HG02885 (cell line): ENCODE results near the gene PLCXD1.
A peak's percentile ranks its signal among the peaks of the same experiment; 100 is the strongest.
"Not testable (repeated sequence)": the region's sequence is repeated elsewhere in the genome, so short reads cannot be mapped to it uniquely, and the experiment has no call there.

Experiments used
- ATAC-seq: cut with Tn5 transposase; IDR thresholded peaks from one replicate; pipeline ENCODE4 v1.9.1; 2021; ENCODE audit warnings: mild to moderate bottlenecking; ENCODE audit not compliant: unreplicated experiment, poor library complexity

Gene PLCXD1

DNA sequence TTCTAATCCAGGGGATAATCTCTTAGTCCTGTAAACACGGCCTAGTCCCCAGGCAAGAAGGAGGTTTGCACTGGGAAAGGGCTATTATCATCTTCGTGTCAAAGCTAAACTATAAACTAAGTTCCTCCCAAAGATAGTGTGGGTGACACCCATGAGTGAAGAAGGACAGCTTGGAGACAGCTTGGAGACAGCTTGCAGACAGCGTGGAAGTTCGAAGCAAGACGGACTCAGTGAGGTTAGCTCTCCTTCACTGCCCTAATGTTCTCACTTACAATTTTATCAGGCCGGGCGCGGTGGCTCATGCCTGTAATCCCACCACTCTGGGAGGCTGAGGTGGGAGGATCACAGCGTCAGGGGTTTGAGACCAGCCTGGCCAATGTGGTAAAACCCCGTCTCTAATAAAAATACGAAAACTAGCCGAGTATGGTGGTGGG, 19.2 kb upstream of the PLCXD1 start:
- ATAC-seq = no peak

DNA sequence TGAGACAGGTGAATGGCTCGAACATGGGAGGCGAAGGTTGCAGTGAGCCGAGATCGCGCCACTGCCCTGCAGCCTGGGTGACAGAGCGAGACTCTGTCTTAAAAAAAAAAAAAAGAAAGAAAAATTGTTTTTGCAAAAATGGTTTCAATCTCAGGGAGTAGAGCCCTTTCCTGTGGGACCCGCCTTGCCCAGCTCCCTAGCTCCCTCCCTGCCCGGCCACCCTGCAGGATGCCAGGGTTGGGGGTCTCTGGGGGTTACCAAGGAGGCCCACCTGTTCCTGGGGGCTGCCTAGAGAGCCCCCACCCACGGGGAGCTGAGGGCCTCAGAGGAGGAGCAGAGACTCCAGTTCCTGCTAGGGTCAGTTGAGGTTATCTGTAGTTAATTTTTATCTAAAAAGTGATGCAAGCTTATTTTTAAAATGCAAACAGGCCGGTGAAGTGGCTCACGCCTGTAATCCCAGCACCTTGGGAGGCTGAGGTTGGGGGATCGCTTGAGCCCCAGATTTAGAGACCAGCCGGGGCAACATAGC, 18.7 kb upstream of the PLCXD1 start:
- no peak for ATAC-seq

DNA sequence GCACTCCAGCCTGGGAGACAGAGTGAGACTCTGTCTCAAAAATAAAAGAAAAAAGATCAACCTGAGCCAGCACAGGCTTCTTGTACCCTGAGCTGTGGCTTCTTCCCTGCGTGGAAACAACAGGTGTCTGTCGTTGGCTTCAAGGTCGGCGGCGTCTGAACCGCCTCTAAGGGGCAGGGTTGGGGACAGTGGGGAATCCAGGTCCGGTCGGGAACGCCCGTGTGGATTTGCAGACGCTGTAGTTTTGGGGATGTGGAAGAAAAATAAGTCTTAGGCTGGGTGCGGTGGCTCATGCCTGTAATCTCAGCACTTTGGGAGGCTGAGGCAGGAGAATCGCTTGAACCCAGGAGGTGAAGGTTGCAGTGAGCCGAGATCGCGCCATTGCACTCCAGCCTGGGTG, 17.2 kb upstream of the PLCXD1 start:
- ATAC-seq = not testable (repeated sequence)

DNA sequence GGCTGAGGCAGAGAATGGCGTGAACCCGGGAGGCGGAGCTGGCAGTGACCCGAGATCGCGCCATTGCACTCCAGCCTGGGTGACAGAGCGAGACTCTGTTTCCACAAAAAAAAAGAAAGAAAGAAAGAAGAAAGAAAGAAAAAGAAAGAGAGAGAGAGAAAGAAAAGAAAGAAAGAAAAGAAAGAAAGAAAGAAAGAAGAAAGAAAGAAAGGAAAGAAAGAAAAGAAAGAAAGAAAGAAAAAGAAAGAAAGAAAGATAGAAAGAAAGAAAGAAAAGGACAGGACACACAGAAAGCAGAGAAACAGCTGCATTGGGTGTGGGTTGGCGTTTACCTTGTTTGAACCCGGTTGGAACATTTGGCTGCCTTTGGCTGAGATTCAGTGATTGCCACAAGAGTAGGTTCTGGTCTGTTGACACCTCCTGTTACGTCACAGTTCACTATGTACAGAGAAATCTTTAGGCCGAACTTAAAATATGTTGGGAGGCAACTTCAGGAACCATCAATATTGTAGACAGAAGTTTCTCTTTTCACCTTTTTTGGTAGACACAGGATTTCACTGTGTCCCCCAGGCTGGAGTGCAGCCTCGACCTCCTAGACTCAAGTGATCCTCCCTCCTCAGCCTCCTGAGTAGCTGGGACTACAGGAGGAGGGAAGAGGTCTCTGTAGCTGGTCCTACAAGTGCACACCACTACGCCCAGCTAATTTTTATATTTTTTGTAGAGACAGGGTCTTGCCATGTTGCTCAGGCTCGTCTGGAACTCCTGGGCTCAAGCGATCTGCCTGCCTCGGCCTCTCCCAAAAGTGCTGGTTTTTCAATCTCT, 16.3 kb upstream of the PLCXD1 start:
- ATAC-seq = no peak

DNA sequence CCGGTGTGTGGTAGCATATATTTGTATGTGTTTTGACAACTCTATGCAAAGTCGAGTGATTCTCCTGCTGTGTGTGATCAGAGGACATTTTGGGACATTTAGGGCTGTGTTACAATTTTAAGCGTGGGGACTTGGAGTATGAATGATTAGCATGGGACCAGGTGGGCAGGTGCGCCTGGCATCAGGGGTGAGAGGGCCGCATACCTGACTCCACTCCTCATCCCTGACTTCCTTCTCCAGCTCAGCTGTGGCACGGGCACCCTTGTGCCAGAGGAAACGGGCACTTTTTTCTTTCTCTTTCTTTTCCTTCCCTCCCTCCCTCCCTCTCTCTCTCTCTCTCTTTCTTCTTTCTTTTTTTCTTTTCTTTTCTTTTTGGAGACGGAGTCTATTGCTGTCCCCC, 15.7 kb upstream of the PLCXD1 start:
- no peak for ATAC-seq

DNA sequence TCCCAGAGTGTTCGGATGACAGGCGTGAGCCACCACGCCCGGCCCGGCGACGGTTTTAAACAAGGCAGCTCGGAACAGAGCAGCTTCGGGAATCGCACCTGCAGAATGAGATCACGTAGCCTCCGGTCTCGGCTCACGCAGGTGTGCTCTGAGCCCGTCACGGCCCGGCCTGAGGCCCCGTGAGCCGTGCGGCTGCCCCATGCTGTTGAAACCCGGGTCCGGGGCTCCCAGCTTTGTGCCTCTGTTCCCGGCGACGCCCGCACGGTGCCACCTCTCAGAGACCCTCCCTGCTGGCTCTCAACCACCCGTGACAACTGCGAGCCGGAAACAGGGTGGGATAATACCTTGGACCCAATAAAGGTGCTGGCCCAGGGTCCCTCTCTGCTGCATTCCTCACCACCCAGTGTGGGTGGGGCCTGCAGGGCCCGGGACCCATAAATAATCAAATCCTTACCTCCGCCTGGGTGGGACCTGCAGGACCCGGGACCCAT, 13.4 kb upstream of the PLCXD1 start:
- no peak for ATAC-seq

DNA sequence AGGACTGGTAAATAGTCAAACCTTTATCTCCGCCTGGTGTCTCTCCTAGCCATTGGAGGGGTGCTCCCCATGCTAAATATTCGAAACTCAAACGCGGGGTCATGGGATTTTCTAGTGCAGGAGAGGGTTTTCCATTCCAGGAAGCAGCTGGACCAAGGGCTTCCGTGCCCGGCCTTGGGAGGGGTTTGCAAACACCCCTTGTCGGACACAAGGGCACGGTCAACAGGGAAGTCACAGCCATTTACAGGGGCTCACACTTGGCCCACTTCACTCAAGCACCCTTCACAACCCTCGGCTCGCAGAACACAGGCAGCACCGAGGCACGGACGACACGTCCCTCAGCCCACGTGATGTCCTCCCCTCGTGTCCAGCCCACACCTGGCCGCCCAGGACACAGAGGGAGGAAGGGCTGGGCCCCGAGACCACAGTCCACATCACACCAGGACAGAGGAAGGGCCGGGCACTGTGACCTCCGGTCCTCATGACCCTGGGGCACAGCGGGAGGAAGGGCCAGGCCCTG, 10.3 kb upstream of the PLCXD1 start:
- ATAC-seq = no peak

DNA sequence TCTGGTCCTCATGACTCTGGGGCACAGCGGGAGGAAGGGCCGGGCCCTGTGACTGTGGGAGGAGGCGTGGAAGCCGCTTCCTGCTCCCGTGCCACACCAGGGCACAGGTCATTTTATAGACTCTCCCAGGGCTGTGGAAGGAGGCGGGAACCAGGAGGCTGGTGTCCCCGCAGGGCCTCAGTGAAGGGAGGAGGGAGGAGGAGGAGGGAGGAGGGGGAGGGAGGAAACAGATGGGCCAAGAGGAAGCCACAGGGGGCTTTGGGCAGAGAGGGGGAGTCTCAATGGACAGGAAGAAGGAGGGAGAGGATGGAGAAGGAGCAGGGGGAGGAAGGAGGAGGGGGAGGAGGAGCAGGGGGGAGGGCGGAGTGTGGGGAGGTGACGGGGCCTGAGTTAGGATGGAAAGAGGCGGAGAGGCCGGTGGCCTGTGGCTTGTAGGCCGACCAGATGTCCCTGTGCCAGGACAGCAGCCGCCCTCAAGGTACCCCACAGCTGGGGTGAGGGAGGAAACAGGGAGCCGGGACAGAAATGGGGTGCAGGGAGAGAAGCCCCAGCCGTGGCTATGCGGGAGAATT, 6.2 kb upstream of the PLCXD1 start:
- ATAC-seq = no peak

DNA sequence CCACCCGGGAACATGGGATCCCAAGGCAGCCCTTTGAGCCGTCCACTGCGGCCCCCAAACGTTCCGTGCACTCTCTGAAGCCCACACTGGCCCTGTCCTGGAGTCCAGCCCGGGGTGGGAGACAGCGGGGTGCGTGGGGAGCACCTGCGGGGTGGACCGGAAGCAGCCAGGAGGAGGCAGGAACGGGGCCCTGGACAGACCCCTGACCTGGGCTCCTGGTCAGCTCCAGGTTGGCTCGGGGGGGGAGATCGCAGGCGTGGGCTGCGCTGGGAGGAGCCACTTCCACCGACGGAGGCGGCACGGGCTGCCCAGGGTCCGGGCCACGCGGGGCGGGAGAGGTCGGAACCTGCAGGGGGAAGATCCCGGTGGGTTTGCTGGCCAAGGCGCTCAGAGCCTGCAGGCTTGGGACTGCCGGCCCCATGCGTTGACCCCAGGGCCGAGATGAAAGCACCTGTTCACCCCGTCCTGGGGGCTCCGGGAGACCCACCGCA, 5.7 kb upstream of the PLCXD1 start:
- peak; percentile 30 for ATAC-seq

DNA sequence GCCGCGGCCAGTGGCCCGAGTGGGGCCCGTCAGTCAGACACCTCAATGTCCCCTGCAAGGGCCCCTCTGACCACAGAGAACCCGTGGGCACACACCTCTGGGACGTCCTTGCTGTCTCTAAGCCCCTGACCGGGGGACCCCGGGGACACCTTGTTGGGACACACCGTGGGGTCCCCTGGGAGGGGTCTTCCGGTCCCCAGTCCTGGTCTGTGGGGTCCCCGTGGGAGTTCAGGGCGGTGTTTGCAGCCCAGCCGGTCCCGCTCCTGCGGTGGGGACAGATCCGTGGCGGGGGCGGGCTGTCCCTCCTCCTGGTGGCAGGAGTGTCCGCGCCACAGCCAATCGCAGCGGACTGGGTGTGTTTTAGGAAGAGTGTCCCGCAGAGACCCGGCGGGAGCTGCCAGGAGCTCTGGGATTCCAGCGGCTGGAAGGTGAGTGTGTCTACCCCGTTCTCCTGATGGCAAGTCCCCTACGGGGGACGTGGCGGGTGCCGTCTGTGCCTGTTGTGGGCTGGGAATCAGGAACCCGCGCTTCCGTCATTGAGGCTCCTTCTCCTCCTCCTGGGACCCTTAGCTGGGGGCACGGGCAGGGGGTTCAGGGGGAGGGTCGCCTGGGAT, 5.1 kb upstream of the PLCXD1 start:
- ATAC-seq = peak; percentile 78

DNA sequence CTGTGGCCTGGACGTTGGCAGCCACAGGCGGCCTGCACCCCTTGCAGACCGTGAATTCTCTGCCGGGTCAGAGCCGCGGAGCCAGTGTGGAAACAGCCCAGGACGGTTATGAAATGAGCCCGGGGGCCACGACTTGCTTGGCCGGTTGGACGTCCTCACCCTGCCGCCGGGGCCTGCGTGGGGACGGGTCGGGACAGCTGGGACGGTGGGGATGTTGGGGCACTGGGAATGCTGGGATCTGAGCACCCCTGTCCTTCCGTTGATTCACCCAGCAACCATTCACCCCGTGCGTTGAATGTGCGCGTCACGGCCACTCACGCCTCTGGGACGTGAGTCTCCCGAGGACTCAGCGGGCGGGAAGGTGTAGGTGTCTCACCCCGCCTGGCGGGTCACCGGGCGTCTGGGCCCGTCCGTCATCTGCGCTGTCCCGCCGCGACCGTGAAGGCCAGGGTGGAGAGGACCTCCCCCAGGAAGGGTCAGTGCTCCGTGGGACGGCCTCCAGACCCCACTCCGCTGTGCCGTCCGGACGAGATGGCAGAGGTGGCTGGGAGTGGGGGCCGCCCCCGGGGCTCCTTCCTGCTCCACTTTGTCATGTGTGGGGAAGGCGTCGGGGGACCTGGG, 4.5 kb upstream of the PLCXD1 start:
- ATAC-seq = peak; percentile 40

DNA sequence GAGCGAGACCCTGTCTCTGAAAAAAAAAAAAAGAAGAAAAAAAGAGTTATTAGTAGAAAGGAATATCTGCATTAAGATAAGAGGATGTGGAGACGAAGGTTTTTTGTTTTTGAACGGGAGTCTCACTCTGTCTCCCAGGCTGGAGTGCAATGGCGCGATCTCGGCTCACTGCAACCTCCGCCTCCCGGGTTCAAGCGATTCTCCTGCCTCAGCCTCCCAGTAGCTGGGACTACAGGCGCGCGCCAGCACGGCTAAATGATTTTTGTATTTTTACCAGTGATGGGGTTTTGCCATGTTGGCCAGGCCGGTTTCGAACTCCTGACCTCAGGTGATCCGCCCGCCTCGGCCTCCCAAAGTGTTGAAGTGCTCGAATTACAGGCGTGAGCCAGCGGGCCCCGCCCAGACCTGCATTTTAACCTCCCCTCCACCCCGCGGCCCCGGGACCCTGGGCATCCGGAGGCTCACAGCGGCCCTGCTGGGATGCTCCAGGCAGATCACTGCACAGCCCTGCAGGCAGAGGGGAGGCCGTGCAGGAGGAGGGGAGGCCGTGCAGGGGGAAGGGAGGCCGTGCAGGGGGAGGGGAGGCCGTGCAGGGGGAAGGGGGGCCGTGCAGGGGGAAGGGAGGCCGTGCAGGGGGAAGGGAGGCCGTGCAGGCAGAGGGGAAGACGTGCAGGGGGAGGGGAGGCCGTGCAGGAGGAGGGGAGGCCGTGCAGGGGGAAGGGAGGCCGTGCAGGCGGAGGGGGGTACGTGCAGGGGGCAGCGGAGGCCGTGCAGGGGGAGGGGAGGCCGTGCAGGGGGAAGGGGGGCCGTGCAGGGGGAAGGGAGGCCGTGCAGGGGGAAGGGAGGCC, 1.2 kb upstream of the PLCXD1 start:
- not testable (repeated sequence) for ATAC-seq

DNA sequence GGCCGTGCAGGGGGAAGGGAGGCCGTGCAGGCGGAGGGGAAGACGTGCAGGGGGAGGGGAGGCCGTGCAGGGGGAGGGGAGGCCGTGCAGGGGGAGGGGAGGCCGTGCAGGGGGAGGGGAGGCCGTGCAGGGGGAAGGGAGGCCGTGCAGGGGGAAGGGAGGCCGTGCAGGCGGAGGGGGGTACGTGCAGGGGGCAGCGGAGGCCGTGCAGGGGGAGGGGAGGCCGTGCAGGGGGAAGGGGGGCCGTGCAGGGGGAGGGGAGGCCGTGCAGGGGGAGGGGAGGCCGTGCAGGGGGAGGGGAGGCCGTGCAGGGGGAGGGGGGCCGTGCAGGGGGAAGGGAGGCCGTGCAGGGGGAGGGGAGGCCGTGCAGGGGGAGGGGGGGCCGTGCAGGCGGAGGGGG, 459 bp upstream of the PLCXD1 start:
- ATAC-seq = not testable (repeated sequence)

DNA sequence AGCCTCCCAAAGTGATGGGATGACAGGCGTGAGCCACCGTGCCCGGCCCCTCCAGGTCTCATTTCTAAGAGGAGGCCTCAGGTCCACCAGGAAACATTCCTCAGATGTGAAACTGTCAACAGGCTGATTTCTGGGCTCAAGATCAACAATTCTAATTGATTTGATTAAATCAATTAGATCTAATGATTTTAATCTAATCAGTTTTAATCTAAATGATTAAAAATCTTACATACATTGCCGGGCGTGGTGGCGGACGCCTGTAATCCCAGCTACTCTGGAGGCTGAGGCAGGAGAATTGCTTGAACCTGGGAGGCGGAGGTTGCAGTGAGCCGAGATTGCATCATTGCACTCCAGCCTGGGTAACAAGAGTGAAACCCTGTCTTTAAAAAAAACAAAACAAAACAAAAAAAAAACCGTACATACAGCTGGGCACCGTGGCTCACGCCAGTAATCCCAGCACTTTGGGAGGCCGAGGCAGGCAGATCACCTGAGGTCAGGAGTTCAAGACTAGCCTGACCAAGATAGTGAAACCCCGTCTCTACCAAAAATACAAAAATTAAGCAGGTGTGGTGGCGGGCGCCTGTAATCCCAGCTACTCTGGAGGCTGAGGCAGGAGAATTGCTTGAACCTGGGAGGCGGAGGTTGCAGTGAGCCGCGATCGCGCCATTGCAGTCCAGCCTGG, 960 bp downstream of the PLCXD1 start:
- ATAC-seq = not testable (repeated sequence)

DNA sequence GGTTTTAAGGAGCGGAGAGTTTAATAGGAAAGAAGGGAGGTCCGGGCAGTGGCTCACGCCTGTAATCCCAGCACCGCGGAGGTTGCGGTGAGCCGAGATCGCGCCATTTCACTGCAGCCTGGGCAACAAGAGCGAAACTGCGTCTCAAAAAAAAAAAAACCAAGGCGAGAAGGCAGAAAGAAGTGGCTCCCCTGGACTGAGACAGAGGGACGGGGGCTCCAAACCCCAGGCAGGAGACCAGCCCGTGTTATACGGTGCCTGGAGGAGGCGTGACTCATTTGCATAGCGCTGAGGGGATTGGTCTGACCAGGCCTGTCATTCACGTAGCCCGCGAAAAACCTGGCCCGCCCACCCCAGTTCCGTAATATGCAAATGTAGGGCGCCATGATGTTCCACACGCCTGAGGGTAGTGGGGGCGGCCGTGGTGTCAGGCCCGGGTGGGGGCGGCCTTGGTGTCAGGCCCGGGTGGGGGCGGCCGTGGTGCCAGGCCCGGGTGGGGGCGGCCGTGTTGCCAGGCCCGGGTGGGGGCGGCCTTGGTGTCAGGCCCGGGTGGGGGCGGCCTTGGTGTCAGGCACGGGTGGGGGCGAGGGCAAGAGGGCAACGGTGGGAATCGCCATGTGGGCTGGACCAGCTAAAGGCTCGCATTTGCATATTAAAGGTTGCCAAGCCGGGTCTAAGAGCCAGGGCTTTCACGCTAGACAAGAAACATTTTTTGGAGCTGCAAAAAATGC, 2.1 kb downstream of the PLCXD1 start:
- peak; percentile 99 for ATAC-seq

DNA sequence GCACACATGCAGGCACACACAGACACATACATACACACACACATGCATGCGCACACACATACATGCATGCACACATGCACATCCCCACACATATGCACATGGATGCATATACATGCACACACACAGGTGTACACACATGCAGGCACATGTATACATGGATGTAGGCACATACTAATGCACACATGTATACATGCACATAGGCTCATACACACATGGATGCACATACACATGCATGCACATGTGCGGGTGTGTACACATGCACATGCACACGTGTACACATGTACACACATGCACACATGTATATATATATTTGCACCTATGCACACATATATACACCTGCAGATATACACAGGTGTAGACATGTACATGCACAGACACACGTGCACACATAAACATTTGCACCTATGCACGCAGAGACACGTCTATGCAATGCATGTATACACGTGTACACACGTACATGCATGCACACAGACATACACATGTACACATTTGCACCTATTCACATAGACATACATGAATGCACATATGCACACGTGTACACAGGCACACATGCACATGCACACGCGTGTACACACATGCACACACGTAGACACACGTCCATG, 4.0 kb downstream of the PLCXD1 start:
- ATAC-seq = no peak

DNA sequence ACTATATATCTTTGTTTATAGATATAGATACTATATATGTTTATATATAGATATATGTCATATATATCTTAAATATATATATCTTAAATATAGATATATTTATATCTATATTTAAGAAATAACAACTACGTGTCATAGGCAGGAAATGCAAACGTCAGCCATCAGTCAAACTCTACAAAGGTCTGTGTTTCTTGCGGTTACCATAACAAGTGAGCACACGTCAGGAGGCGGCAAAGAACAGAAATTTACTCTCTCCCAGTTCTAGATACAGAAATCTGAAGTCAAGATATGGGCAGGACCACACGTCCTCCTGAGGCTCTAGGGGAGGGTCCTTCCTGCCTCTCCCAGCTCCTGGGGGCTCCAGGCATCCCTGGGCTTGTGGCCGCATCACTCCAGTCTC, 6.5 kb downstream of the PLCXD1 start:
- ATAC-seq = no peak

DNA sequence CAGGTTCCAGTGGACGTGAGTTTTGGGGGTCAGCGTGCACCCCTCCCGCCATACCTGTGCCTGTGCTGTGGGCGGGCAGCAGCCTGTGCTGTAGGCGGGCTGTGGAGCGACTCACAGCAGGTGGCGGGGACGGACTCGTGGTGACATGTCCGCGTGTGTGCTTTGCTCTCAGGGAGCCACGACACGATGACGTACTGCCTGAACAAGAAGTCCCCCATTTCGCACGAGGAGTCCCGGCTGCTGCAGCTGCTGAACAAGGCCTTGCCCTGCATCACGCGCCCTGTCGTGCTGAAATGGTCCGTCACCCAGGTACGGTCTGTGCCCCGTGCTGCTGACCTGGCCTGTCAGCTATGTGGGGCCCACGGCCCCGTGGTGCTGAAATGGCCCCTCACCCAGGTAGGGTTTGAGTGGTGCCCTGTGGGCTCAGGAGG, 7.4 kb downstream of the PLCXD1 start:
- no peak for ATAC-seq
